Middle frontal gyrus (tissue), 1 donor: ENCODE results near the gene TF.

Source experiments
- DNase-seq: peaks from one replicate; pipeline ENCODE4 v3.0.0-alpha.2; 2015; ENCODE audit warnings: low spot score; ENCODE audit errors: extremely low spot score

Gene TF

GRCh38 chr3:133805384-133805701 lies 59.1 kb downstream of the TF start:
- DNase-seq = no peak

GRCh38 chr3:133805702-133806475 lies 59.7 kb downstream of the TF start, which contains the start of gene SRPRB:
Gene SRPRB, plus strand, starts transcription at chr3:133805815. Its CDS starts 34 bp downstream, at chr3:133805849.
- peak; percentile 88 for DNase-seq

DNA sequence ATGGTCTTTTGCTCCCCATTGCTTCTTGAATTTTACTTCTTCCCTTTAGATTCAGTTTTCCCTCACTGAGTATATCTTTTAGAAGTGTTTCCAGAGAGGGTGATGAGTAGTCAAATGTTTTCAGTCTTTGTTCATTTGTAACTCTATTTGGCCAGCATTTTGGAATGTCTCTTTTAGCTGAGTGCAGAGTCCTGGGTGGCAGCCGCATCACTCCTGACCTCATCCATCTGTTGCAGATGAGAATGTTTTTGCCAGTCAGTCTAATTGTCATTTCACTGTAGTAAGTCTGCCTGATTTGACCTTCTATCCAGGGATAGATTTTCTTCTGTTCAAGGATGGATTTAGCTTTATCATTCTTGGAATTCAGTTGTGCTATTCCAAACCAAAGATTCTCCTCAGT lies 66.7 kb downstream of the TF start:
- no peak for DNase-seq

DNA sequence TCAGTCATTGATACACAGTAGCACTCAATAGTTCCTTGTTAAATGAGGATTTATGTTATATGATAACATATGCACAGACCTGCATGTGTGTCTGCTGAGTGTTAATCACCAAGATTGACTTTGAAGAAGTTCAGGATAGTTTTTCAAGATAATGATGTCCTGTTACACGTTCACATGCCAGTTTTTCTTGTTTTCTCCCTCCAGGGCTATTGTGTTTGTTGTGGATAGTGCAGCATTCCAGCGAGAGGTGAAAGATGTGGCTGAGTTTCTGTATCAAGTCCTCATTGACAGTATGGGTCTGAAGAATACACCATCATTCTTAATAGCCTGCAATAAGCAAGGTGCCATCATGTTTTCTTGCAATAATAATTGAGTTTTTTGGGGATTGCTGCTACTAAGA lies 69.2 kb downstream of the TF start:
- no peak for DNase-seq

DNA sequence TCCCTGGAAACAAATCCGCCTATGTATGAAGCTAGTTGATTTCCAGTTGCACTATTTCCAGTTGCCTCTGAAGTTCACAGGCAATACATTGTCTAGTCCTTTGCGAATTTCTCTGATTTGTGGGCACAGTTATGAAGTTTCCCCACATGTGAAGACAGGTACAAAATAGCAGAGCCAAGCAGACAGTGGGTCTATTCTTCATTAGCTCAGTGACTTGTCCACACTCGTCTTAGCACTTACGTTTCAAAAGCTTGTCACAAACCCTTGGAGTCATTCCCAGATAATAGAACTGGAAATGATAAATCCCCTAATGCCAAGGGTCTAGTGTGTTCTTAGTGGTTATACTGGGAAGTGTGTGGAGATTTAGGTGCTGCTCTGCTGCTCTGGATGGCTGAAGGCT lies 73.9 kb downstream of the TF start:
- DNase-seq = no peak

DNA sequence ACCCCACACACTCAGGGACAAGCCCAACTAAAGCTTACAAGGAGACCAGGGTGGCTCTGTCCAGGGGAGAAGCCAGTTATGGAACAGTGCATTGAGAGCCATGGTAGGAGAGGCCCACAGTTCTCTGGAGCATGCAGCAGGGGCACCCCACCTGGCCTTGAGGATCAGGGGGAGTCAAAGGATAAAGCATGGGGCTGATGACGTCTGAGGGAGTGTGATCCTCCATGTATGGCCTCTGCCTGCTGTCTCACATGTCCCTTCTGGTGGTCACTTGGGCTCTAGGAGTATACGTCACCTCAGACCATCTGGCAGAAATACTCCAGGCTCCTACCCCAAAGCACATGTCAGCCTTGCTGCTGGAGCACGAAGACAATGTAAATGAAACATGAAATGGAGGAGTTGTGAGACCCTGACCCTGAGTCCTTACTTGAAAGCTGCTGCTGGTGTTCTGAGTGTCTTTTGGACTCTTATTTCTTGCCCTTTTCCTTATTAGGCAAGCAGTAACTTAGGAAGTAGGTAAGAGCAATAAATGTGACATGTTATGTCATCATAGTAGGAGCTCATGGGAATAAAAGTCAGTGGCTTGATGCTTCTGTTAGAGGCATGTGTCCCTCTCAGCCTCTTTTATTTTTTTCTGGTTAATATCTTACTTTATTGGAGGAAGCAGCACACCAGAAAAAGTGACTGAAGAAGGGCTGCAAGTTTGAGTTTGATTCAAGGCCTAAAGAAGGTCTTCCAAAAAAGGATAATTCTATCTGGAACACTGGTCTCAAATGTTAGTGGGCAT lies 74.9 kb downstream of the TF start:
- DNase-seq = no peak

DNA sequence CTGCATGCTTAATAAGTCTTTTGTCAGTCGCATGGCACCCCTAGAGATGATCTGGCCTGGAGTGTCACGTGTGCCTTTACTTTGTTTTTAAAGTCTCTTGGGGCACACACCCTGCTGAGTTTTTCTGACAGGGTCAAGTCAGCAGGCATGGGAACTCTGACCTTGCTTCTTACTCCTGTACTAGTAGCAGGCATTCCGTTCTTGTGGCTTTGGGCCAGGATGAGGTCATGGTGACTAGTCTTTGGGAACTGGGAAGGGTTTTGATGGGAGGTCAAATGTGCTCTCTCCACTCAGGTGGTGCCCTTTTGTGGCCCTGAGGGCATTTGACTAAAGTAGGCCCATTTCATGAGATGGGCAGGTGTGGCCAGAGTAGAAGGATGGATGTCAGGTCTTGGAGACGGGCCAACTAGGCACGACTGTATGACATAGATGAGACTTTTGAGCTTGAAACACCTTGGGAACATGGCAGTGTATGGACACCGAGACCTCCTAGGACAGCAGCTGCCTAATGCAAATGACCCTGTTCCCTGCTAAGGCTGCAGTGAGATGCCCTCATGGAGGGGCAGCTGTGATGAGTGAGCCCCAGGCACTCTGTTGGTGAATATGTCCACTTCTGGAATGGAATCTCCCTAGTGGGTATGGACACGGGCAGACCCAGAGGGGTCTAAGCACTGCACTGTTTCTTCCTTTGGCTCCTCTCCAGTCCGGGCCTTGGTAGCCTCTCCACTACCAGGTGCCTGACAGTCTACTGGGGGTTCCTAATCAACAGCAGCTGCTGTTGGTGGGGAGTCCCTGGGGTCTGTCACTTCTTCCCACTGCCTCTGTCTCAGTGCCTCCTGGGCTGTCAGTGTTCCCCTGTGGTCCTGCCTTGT lies 75.8 kb downstream of the TF start:
- DNase-seq = no peak

DNA sequence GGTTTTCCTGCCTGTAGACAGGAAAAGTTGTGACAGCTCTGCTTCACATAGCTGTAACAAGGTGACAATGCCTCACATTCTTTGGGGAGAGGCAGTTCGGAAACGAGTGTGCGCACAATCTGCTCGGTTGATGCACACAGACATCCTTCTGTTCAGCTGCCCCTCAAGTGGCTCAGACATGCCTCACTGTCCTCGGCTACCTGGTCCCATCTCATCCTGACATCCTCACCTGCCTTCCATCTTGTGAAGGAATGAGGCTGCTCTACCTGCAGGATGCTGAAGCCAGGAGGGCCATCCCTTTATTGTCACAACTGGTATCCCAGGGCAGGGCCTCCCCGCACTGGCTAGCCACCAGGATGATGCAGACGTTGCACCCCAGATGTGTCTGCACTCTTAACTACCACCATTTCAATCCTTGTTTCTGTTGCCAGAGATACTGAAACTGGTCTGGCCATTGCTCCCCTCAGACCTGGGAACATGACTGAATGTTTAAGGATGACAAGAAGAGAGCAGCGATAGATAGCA lies 78.8 kb downstream of the TF start:
- no peak for DNase-seq

GRCh38 chr3:133825969-133826727 lies 80.0 kb downstream of the TF start:
- no peak for DNase-seq

DNA sequence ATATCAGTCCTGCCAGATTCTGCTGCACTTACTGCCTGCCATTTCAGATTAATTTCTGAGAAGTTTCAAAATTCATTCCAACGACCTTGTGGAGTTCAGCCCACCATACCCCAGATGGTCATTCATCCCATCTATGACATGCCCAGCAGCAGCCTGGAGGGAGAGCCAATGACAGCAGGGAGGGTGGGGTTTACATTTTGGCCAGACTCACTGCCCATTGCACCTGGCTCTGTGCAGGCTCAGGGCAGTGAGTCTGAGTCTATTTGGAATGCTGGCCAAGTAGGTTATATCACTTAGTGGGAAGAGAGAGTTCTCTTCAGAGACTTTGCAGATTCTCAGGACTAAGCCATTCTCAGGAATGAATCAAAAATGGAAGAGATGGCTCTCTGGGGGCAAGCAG lies 80.9 kb downstream of the TF start:
- DNase-seq = no peak

DNA sequence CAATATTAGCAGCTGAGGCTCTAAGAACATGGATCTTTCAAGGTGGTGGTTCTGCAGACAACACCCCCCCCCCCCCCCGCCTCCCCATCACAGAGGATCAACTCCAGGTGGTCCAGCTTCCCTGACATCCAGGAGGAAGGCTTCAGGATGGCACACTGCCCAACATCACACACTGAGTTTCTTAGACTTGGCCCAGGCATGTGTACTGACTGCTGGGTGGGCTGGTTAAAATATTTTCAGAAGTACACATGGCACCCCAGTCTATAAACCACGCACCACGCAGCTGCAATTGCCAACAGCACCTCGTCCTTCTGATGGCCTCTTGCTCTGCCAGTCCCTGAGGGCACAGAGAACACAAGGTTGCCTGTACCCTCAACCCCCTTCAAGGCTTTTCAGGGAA lies 81.5 kb downstream of the TF start:
- DNase-seq = no peak

- no peak for DNase-seq
These were observed 82.5 kb downstream of the TF start for GRCh38 chr3:133828576-133829309.

DNA sequence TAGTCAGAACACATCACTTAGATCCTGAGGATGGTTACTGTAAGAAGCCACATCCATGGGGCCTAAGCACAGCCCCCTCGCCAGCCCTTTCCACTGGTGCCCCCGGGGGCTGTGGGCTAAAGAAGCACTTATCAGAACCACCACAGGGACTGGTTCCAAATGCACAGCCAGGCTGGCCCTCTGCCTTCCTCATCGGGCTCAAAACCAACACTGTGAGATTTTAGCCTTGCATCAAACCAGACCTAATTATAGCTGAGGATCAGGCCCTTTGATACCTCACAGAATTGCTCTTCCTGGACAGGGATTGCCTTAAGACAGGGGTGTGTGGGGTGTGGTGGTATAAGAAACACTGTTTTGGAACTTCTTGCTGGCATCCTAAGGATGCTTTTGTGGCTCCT lies 83.1 kb downstream of the TF start:
- DNase-seq = no peak

DNA sequence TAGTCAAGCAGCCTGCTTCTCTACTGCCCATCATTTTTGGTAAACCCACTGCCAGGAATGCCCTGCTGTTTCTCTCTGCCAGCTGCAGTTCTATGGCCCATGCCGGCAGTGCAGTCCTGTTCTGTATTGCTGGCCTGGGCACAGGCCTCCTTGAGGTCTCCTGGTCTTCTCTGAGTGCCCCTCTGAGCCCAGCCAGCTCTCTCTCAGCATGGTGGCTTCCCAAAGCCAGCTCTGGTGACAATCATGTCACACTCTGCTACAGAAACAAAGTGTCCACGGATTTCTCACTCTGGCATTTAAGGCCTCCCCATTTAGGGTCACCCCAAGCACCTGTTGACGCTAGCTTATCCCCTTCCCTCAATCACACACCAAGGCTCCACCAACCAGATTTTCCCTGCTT lies 83.9 kb downstream of the TF start:
- DNase-seq = no peak

GRCh38 chr3:133831966-133832801 lies 86.0 kb downstream of the TF start:
- DNase-seq = no peak

- DNase-seq = no peak
These were observed 86.6 kb downstream of the TF start for GRCh38 chr3:133832802-133833144.

DNA sequence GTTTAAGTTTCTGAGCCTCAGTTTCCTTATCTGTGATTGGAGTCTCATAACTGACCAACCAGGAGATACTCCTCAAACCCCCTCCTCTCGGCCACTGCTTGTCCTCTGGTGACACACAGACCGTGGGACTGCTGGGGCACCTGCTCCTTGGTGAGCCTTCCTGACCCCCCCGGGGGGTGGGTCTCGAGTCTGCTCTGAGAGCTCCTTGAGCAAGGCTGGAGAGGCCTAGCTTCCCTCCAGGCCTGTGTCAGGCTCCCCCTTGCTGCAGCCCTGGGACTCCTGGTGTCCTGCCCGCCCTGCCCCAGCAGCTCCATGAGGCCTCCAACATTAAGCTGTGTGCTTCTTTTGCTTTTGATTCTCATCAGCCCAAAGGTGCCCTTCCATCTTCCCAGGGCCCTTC lies 87.1 kb downstream of the TF start:
- no peak for DNase-seq

GRCh38 chr3:133833880-133834620 lies 87.9 kb downstream of the TF start:
- no peak for DNase-seq
